Keratinocyte (primary cell): ENCODE data around the gene ARMC8. TPM values are rescaled to one million over a fixed set of nuclear protein-coding genes. Genes with fewer than 3 reads are reported as not detected.

Source experiments
- DNase-seq: peaks from one replicate; pipeline ENCODE4 v3.0.0-alpha.2; 2011; ENCODE audit warnings: low read depth, missing footprints, low spot score
- FAIRE-seq: peaks from 2 replicates; lab custom pipeline; 2011; peaks lifted over from hg19 to GRCh38; lab: Jason Lieb, UNC
- H2AFZ ChIP-seq: 2 replicates; pipeline ENCODE4 v1.6.0; 2012; ENCODE audit warnings: low read length, control low read depth, inconsistent platforms; ENCODE audit not compliant: control insufficient read depth
- H3K27ac ChIP-seq: 2 replicates; pipeline ENCODE4 v1.5.1; 2011; ENCODE audit warnings: low read length; ENCODE audit not compliant: control insufficient read depth, insufficient read depth
- H3K27me3 ChIP-seq: 3 replicates; pipeline ENCODE4 v1.6.0; 2011; ENCODE audit warnings: low read length; ENCODE audit not compliant: control insufficient read depth, insufficient read depth; ENCODE audit errors: extremely low read depth
- H3K36me3 ChIP-seq, 2 experiments: 2 replicates in 1 of 2; 3 replicates in 1 of 2; pipeline ENCODE4 v1.5.1; 2011; ENCODE audit warnings: low read length in 2 of 2, mild to moderate bottlenecking in 1 of 2; ENCODE audit not compliant: control insufficient read depth in 2 of 2, insufficient read depth in 2 of 2; ENCODE audit errors: extremely low read depth in 1 of 2
- H3K4me1 ChIP-seq: 3 replicates; pipeline ENCODE4 v1.5.1; 2011; ENCODE audit warnings: low read length; ENCODE audit not compliant: control insufficient read depth, insufficient read depth; ENCODE audit errors: extremely low read depth
- H3K4me2 ChIP-seq: 3 replicates; pipeline ENCODE4 v1.6.0; 2011; ENCODE audit warnings: low read depth, low read length; ENCODE audit not compliant: control insufficient read depth, insufficient read depth; ENCODE audit errors: extremely low read depth
- H3K4me3 ChIP-seq, 3 experiments: fragments of 200-600 bp in 1 of 3; sonication (generic) in 1 of 3; 2 replicates in 2 of 3; 3 replicates in 1 of 3; pipeline ENCODE4 v1.5.1; 2011 to 2016; ENCODE audit warnings: low read length in 3 of 3, mild to moderate bottlenecking in 3 of 3, control low read depth in 2 of 3, inconsistent platforms in 1 of 3, low read depth in 1 of 3, mixed read lengths in 1 of 3, mixed run types in 1 of 3, moderate library complexity in 1 of 3; ENCODE audit not compliant: control insufficient read depth in 2 of 3, insufficient read depth in 2 of 3; ENCODE audit errors: extremely low read depth in 1 of 3
- H3K79me2 ChIP-seq: 2 replicates; pipeline ENCODE4 v1.6.0; 2012; ENCODE audit warnings: low read length; ENCODE audit not compliant: control insufficient read depth, insufficient read depth
- H3K9ac ChIP-seq: 3 replicates; pipeline ENCODE4 v1.6.0; 2011; ENCODE audit warnings: low read length; ENCODE audit not compliant: control insufficient read depth, insufficient read depth; ENCODE audit errors: extremely low read depth
- H3K9me1 ChIP-seq: 3 replicates; pipeline ENCODE4 v1.6.0; 2011; ENCODE audit warnings: low read length; ENCODE audit not compliant: control insufficient read depth, insufficient read depth; ENCODE audit errors: extremely low read depth
- H3K9me3 ChIP-seq: 2 replicates; pipeline ENCODE4 v1.5.1; 2012; ENCODE audit warnings: low read depth, low read length; ENCODE audit not compliant: control insufficient read depth
- H4K20me1 ChIP-seq: 3 replicates; pipeline ENCODE4 v1.6.0; 2011; ENCODE audit warnings: low read length; ENCODE audit not compliant: control insufficient read depth, insufficient read depth; ENCODE audit errors: extremely low read depth
- EZH2 ChIP-seq: IDR thresholded peaks from one replicate; pipeline ENCODE4 v1.6.1; 2012; ENCODE audit warnings: inconsistent platforms, mild to moderate bottlenecking, low read length, moderate library complexity
- dilution Hi-C: fragments of 300-500 bp; cut with MboI; formaldehyde crosslinking; loops from one replicate; pipeline ENCODE4 v1.7.0; 2020; ENCODE audit warnings: low sequenced_read_pairs; ENCODE audit not compliant: extremely low pct_ligation_motif_present
- polyA plus RNA-seq, 5 experiments: library from polyadenylated mRNA; depleted of rRNA in 3 of 5; stranded (reverse) in 3 of 5; stranded (forward) in 1 of 5; unstranded in 1 of 5; fragments of >200 nt; gene quantifications; 1 replicate in 1 of 5; 2 replicates in 3 of 5; 3 replicates in 1 of 5; pipeline versions ENCODE4 v1.2.1 to v1.2.3, GENCODE V29; 2011 to 2012; ENCODE audit warnings: missing spikeins in 2 of 5, low read depth in 1 of 5, low replicate concordance in 1 of 5
- TF ChIP-seq, protein P1 (sequence below), 3 experiments: IDR thresholded peaks in 1 of 3; conservative IDR thresholded peaks in 1 of 3; optimal IDR thresholded peaks in 1 of 3; 2 replicates in 2 of 3; 3 replicates in 1 of 3; pipeline versions ENCODE3 to v1.5.1; 2011; ENCODE audit warnings: low read length in 3 of 3, mild to moderate bottlenecking in 3 of 3, moderate library complexity in 2 of 3, control low read depth in 1 of 3, inconsistent platforms in 1 of 3; ENCODE audit not compliant: insufficient read depth in 2 of 3; ENCODE audit errors: extremely low read depth in 1 of 3

The ARMC8 gene
- polyA plus RNA-seq, 1 donor (not counting 4 experiments of a cell fraction or from before 2014, with no cell fraction given), result 50.8 TPM

DNA sequence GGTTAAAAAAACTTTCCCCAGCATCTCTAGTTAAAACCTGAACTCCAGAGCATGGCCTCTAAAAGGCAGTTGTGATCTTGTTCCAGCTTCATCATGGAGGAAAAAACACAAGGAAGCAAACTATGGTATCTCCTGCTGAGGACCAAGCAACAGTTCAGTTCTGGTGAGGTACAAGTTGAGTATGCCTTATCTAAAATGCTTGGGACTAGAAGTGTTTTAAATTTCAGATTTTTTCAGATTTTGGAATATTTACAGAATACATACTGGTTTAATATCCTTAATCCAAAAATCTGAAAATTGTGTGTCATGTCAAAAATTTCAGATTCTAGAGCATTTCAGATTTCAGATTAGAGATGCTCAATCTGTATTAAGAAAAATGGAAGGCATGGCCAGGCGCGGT, 22.0 kb upstream of the ARMC8 start:
- TF ChIP-seq, protein P1, sequence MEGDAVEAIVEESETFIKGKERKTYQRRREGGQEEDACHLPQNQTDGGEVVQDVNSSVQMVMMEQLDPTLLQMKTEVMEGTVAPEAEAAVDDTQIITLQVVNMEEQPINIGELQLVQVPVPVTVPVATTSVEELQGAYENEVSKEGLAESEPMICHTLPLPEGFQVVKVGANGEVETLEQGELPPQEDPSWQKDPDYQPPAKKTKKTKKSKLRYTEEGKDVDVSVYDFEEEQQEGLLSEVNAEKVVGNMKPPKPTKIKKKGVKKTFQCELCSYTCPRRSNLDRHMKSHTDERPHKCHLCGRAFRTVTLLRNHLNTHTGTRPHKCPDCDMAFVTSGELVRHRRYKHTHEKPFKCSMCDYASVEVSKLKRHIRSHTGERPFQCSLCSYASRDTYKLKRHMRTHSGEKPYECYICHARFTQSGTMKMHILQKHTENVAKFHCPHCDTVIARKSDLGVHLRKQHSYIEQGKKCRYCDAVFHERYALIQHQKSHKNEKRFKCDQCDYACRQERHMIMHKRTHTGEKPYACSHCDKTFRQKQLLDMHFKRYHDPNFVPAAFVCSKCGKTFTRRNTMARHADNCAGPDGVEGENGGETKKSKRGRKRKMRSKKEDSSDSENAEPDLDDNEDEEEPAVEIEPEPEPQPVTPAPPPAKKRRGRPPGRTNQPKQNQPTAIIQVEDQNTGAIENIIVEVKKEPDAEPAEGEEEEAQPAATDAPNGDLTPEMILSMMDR (optimal IDR thresholded peaks at IDR 0.05 in 1 of 3, IDR thresholded peaks at IDR 0.05 in 1 of 3, conservative IDR thresholded peaks at IDR 0.05 in 1 of 3; ENCODE audit: extremely low read depth in 1 of 3, insufficient read depth in 2 of 3, low read length in 3 of 3), result no peak
- no peak for TF ChIP-seq EZH2
- no peaks in the 10 kb centered on the region for H3K9me3 ChIP-seq
- H4K20me1 ChIP-seq, result no peaks in the 10 kb centered on the region
- no peak overlapping the region for H2AFZ ChIP-seq
- H3K4me1 ChIP-seq, result no peaks in the 10 kb centered on the region
- peaks cover 10 to 20% of the 10 kb centered on the region in 2 experiments for H3K36me3 ChIP-seq
- FAIRE-seq, result no peak
- H3K4me2 ChIP-seq, result no peak overlapping the region
- H3K9me1 ChIP-seq, result no peaks in the 10 kb centered on the region
- no peaks in the 10 kb centered on the region for H3K27me3 ChIP-seq
- no peak overlapping the region for H3K9ac ChIP-seq
- H3K4me3 ChIP-seq, result no peak overlapping the region
- no peak for DNase-seq
- dilution Hi-C loops, result no loop called here
- no peak overlapping the region for H3K27ac ChIP-seq
- H3K79me2 ChIP-seq, result no peaks in the 10 kb centered on the region

DNA sequence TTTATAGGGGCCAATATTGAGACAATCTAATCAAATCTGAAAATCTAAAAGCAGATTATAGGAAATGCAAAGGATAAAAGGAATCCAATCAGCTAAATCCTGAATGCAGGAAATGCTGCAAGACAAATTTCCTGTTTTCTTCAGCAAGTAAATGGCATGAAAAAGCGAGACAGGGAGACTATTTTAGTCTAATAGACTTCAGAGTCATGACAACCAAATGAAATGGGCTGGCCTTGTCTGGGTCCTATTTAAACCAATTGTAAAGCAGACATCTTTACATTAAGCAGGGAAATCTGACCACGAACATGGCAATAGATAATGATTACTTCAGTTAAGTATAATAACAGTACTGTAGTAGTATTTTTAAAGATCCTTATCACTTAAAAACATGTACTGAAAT, 14.5 kb upstream of the ARMC8 start:
- Histone ChIP-seq H3K27ac (no peak overlapping the region), H3K79me2 (peaks cover 27% of the 10 kb centered on the region), H3K4me3 (no peak overlapping the region), H4K20me1 (no peaks in the 10 kb centered on the region), H3K9ac (no peak overlapping the region), H3K4me1 (peaks cover 9% of the 10 kb centered on the region), H3K9me1 (no peaks in the 10 kb centered on the region), H3K36me3 (peaks cover 0 to 3% of the 10 kb centered on the region in 2 experiments), H3K27me3 (no peaks in the 10 kb centered on the region), H3K9me3 (no peaks in the 10 kb centered on the region), H3K4me2 (no peak overlapping the region), H2AFZ (no peak overlapping the region)
- dilution Hi-C loops, result no loop called here
- DNase-seq (no peak), FAIRE-seq (no peak)
- no peak for TF ChIP-seq EZH2
- TF ChIP-seq, protein P1 (optimal IDR thresholded peaks at IDR 0.05 in 1 of 3, IDR thresholded peaks at IDR 0.05 in 1 of 3, conservative IDR thresholded peaks at IDR 0.05 in 1 of 3; ENCODE audit: extremely low read depth in 1 of 3, insufficient read depth in 2 of 3, low read length in 3 of 3), result no peak
